Measurements from ENCODE around the gene RAE1.
A peak's percentile ranks its signal among the peaks of the same experiment; 100 is the strongest.

RAE1 gene

DNA sequence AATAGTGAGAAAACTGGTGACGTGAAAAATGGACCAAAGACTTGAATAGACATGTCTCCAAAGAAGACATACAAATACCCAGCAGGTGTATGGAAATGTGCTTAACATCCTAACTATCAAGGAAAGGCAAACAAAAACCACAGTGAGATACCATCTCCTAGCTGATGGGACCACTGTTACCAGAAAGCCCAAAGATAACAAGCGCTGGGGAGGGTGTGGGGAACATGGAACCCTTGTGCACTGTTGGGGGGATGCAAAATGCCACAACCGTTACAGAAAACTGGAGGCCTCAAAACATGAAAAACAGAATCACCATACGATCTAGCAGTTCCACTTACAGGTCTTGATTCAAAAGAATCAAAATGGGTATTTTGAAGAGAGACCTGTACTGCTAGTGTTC lies 20.3 kb downstream of the RAE1 start:
- H3K36me3 ChIP-seq (replicated peaks), result peaks cover 95% of the 10 kb centered on the region
- in situ Hi-C loops (cut with MboI; ENCODE audit: low sequenced_read_pairs), result no loop called here
- H3K4me3 ChIP-seq, result no peak overlapping the region
- H3K27me3 ChIP-seq (ENCODE audit: low read depth), result no peaks in the 10 kb centered on the region
- DNase-seq (ENCODE audit: low spot score in 2 of 2), result no peak
- H3K9me3 ChIP-seq, result no peaks in the 10 kb centered on the region
- H3K4me1 ChIP-seq, result no peaks in the 10 kb centered on the region

- Histone ChIP-seq H3K36me3 (replicated peaks) (peaks cover 95% of the 10 kb centered on the region), H3K9me3 (no peaks in the 10 kb centered on the region), H3K4me3 (no peak overlapping the region), H3K27me3 (ENCODE audit: low read depth) (no peaks in the 10 kb centered on the region), H3K4me1 (no peaks in the 10 kb centered on the region)
- in situ Hi-C loops (cut with MboI; ENCODE audit: low sequenced_read_pairs), result no loop called here
- DNase-seq (ENCODE audit: low spot score in 2 of 2), result no peak
Measured at GRCh38 chr20:57372157-57372556, 21.1 kb downstream of the RAE1 start.

DNA sequence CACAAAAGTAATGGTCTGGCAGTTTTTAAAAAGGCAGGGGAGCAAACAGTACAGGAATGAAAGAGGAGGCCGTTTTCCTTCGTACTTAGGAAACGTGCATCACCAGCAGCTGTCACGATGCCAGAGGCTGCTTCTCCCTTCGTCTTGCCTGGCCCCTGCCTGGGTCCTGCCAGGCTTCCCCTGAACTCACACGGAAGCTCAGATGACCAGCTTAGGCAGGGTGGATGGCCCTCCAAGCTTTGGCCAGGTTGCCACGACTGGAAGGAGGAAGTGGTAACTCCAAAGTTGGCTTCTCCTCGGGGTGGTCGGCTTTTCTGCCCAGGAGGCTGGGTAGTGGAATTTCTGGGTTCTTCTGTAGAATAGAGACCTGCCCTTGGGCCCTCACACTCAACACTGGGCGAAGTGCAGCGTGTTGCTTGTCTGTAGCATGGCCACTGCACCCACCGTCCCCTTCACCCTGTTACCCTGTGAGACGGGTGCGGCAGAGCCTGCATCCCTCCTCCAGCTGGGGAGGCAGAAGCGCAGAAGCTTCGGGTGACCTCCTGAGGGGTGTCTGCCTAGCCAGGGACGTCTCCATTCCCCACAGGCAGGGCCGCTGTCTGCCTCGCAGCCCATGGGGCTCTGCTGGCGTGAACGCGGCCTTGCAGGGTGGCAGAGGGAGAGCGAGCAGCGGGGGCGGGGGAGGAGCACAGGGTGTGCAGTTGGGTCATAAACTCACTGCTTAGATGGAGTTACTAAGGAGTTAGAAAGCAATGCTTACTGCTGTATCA lies 21.7 kb downstream of the RAE1 start:
- H3K4me3 ChIP-seq, result no peak overlapping the region
- no peaks in the 10 kb centered on the region for H3K27me3 ChIP-seq (ENCODE audit: low read depth)
- DNase-seq (ENCODE audit: low spot score in 2 of 2), result no peak
- H3K9me3 ChIP-seq, result no peaks in the 10 kb centered on the region
- in situ Hi-C loops (cut with MboI; ENCODE audit: low sequenced_read_pairs), result no loop called here
- H3K36me3 ChIP-seq (replicated peaks), result peaks cover 97% of the 10 kb centered on the region
- no peaks in the 10 kb centered on the region for H3K4me1 ChIP-seq

GRCh38 chr20:57374343-57374930 lies 23.4 kb downstream of the RAE1 start:
- H3K4me1 ChIP-seq, result no peaks in the 10 kb centered on the region
- DNase-seq (ENCODE audit: low spot score in 2 of 2), result no peak
- peaks cover 89% of the 10 kb centered on the region for H3K36me3 ChIP-seq (replicated peaks)
- H3K27me3 ChIP-seq (ENCODE audit: low read depth), result no peaks in the 10 kb centered on the region
- no peaks in the 10 kb centered on the region for H3K9me3 ChIP-seq
- in situ Hi-C loops (cut with MboI; ENCODE audit: low sequenced_read_pairs), result no loop called here
- H3K4me3 ChIP-seq, result no peak overlapping the region

DNA sequence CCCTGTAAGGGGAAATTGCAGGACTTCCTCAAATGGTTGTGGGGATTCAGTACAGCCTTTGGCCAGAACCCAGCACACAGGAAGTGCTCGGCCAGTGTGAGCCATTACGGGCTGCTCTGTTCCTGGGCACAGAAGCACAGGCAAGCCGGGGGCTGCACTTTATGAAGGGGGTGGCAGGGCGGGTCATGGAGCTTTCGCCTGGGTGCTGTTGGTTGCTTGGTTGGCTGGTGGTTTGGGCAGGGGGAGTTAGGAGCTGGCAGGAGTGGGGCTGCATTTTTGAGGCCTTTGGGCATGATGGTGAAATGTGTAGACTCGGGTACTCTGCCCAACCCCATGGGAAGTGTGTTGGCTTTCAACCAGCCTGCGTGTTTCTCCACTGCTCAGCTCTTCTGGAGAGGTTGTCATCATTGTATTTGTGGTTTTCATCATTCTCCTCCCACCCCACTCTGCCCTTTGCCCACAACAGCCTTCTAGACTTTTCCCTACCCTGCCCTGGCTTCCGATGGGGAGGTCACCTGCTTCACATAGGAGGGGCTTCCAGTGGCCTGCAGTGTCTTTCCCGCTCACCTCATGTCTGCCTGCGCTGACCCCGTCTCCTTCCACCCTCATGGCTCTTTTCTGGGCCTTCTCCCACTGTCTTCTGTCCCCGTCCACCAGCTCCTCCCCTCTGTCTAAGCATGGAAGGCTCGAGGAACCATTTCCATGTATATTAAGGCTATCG lies 24.0 kb downstream of the RAE1 start:
- Histone ChIP-seq H3K36me3 (replicated peaks) (peaks cover 88% of the 10 kb centered on the region), H3K4me1 (no peaks in the 10 kb centered on the region), H3K4me3 (no peak overlapping the region), H3K27me3 (ENCODE audit: low read depth) (no peaks in the 10 kb centered on the region), H3K9me3 (no peaks in the 10 kb centered on the region)
- in situ Hi-C loops (cut with MboI; ENCODE audit: low sequenced_read_pairs), result loop anchor here (25.0 kb wide), 2 partner anchors 837 to 988 kb away; partner anchors contain the start of genes AURKA and CSTF1
- no peak for DNase-seq (ENCODE audit: low spot score in 2 of 2)

GRCh38 chr20:57375652-57376230 lies 24.7 kb downstream of the RAE1 start:
- peaks cover 82% of the 10 kb centered on the region for H3K36me3 ChIP-seq (replicated peaks)
- DNase-seq (ENCODE audit: low spot score in 2 of 2), result peak in 1 of 2 experiments; percentile 5
- no peaks in the 10 kb centered on the region for H3K9me3 ChIP-seq
- no peak overlapping the region for H3K4me3 ChIP-seq
- no peaks in the 10 kb centered on the region for H3K27me3 ChIP-seq (ENCODE audit: low read depth)
- H3K4me1 ChIP-seq, result no peaks in the 10 kb centered on the region
- in situ Hi-C loops (cut with MboI; ENCODE audit: low sequenced_read_pairs), result loop anchor here (25.0 kb wide), 2 partner anchors 837 to 988 kb away; partner anchors contain the start of genes AURKA and CSTF1

DNA sequence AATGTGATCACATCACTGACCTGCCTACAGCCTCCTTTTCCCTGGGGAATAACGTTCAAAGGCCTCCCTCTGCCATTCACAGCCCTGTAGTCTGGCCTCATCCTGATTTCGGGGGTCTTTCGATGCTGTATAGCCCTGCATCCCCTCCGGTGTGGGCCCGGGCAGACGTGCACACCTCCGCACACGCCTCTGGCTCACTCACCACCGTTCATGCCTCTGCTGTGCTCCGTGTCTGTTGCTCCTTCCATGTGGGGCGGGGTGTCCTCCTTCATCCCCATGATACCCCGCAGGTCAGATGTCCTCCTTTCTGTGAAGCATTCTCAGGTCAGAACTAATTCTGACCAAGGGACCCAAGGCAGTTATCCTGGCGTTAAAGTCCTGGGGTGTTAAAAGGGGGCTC lies 26.3 kb downstream of the RAE1 start:
- Histone ChIP-seq H3K9me3 (no peaks in the 10 kb centered on the region), H3K27me3 (ENCODE audit: low read depth) (no peaks in the 10 kb centered on the region), H3K36me3 (replicated peaks) (peaks cover 69% of the 10 kb centered on the region), H3K4me3 (no peak overlapping the region), H3K4me1 (no peaks in the 10 kb centered on the region)
- no peak for DNase-seq (ENCODE audit: low spot score in 2 of 2)
- in situ Hi-C loops (cut with MboI; ENCODE audit: low sequenced_read_pairs), result loop anchor here (25.0 kb wide), 2 partner anchors 835 to 990 kb away; partner anchors contain the start of genes AURKA and CSTF1

- no peaks in the 10 kb centered on the region for H3K9me3 ChIP-seq
- DNase-seq (ENCODE audit: low spot score in 2 of 2), result no peak
- no peaks in the 10 kb centered on the region for H3K4me1 ChIP-seq
- no peak overlapping the region for H3K4me3 ChIP-seq
- no peaks in the 10 kb centered on the region for H3K27me3 ChIP-seq (ENCODE audit: low read depth)
- in situ Hi-C loops (cut with MboI; ENCODE audit: low sequenced_read_pairs), result loop anchor here (25.0 kb wide), 2 partner anchors 834 to 991 kb away; partner anchors contain the start of genes AURKA and CSTF1
- H3K36me3 ChIP-seq (replicated peaks), result peaks cover 61% of the 10 kb centered on the region
Measured at GRCh38 chr20:57378107-57378506, 27.1 kb downstream of the RAE1 start.

GRCh38 chr20:57378646-57379262 lies 27.7 kb downstream of the RAE1 start:
- Histone ChIP-seq H3K4me1 (no peaks in the 10 kb centered on the region), H3K36me3 (replicated peaks) (peaks cover 55% of the 10 kb centered on the region), H3K27me3 (ENCODE audit: low read depth) (no peaks in the 10 kb centered on the region), H3K4me3 (no peak overlapping the region), H3K9me3 (no peaks in the 10 kb centered on the region)
- in situ Hi-C loops (cut with MboI; ENCODE audit: low sequenced_read_pairs), result loop anchor here (25.0 kb wide), 2 partner anchors 834 to 991 kb away; partner anchors contain the start of genes AURKA and CSTF1
- no peak for DNase-seq (ENCODE audit: low spot score in 2 of 2)

DNA sequence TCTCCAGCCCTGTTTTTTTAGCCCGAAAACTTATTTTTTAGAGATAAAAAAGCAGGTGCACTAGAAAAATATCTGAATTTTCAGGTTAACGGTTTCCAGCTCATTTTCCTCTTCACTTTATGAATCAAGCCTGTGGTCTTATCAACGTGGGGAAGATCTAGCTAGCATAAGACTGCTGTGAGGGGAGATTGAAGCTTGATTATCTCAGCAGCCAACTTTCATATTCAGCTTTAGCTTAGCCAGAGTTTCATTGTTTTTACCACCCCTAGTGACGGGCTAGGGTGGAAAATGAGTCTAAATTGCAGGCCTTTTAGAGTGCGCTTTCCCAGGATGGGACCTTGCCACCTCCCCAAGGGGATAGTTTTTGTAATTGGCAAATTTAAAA lies 28.2 kb downstream of the RAE1 start:
- no peaks in the 10 kb centered on the region for H3K9me3 ChIP-seq
- H3K36me3 ChIP-seq (replicated peaks), result peaks cover 50% of the 10 kb centered on the region
- DNase-seq (ENCODE audit: low spot score in 2 of 2), result no peak
- H3K4me1 ChIP-seq, result no peaks in the 10 kb centered on the region
- no peaks in the 10 kb centered on the region for H3K27me3 ChIP-seq (ENCODE audit: low read depth)
- H3K4me3 ChIP-seq, result no peak overlapping the region
- in situ Hi-C loops (cut with MboI; ENCODE audit: low sequenced_read_pairs), result loop anchor here (25.0 kb wide), 2 partner anchors 833 to 992 kb away; partner anchors contain the start of genes AURKA and CSTF1

- no peak for DNase-seq (ENCODE audit: low spot score in 2 of 2)
- Histone ChIP-seq H3K9me3 (no peaks in the 10 kb centered on the region), H3K36me3 (replicated peaks) (peaks cover 40% of the 10 kb centered on the region), H3K4me3 (no peak overlapping the region), H3K4me1 (no peaks in the 10 kb centered on the region), H3K27me3 (ENCODE audit: low read depth) (no peaks in the 10 kb centered on the region)
- in situ Hi-C loops (cut with MboI; ENCODE audit: low sequenced_read_pairs), result loop anchor here (10.0 to 25.0 kb wide), 3 partner anchors 205 to 993 kb away; partner anchors contain the start of genes AURKA and CSTF1
Measured at GRCh38 chr20:57380081-57380750, 29.2 kb downstream of the RAE1 start.

DNA sequence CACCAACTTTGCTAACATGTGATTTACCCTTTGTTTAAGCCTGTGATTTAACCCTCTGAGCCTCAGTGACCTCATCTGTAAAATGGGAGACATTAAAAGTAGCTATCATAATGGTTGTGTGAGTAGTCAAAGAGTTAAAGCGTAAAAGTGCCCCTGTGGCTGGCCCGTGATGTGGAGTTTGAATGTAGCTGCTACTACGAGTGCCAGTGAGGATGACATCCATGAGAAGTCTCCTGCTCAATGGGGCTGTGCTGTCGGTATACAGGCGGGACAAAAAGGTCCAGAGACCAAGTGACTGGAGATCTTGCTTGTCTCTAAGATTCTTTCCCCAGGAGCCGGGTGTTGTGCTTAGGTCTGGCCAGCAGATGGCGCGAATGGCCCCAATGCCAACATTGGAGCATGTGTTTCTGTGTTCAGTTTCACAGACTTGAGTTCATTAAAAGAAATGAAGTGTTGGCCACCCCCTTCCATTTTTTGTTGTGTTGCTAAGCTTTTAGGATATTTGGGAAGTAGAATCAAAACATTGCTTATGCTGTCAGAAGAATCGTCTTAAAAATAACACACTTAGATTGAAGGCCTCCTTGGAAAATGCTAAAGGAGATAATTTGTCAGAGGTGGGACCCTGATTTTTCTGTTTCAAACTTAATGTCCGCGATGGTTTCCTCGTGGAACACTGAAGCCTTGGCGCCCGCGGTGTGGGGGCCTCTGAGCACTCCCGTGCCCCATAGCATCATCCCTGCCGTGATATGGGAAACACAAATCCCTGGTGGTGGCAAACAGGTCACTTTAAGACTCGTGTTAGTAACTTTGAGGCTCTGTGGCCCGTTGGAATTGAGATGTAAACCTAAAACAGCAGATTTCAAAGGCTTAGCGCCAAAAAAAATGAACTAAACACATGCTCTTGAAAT lies 30.8 kb downstream of the RAE1 start:
- in situ Hi-C loops (cut with MboI; ENCODE audit: low sequenced_read_pairs), result loop anchor here (10.0 to 25.0 kb wide), 3 partner anchors 203 to 995 kb away; partner anchors contain the start of genes AURKA and CSTF1
- H3K4me1 ChIP-seq, result no peaks in the 10 kb centered on the region
- DNase-seq (ENCODE audit: low spot score in 2 of 2), result peak; percentile 54 to 86
- peaks cover 27% of the 10 kb centered on the region for H3K36me3 ChIP-seq (replicated peaks)
- no peaks in the 10 kb centered on the region for H3K9me3 ChIP-seq
- H3K4me3 ChIP-seq, result no peak overlapping the region
- no peaks in the 10 kb centered on the region for H3K27me3 ChIP-seq (ENCODE audit: low read depth)

Measured in HAP-1 (cell line).